Measurements from ENCODE around the gene TREML4. TPM values are rescaled to one million over a fixed set of nuclear protein-coding genes. Genes with fewer than 3 reads are reported as not detected.

TREML4 gene
- total and polyA plus RNA-seq, 10 of the 15 experiments (the other 5 are each of a cell fraction or from before 2014, with no cell fraction given) = not detected

GRCh38 chr6:41199552-41200246, 28.4 kb upstream of the TREML4 start (continued):
- no peak for TF ChIP-seq REST (IDR thresholded peaks at IDR 0.05; ENCODE audit: low read depth, low read length)
- TF ChIP-seq ZBTB4 (CRISPR knock-in tag; IDR thresholded peaks at IDR 0.05) = no peak
- TF ChIP-seq SMAD1 (IDR thresholded peaks at IDR 0.05; ENCODE audit: low read depth, partially characterized antibody) = peak; percentile 54
- TF ChIP-seq BMI1 (IDR thresholded peaks at IDR 0.05; ENCODE audit: borderline replicate concordance) = no peak
- TF ChIP-seq MTA2 (IDR thresholded peaks at IDR 0.05; ENCODE audit: low read depth) = no peak; the same call in 1 of the 2 replicates
- TF ChIP-seq GABPA (IDR thresholded peaks at IDR 0.05; ENCODE audit: low read depth) = no peak
- no peak for TF ChIP-seq CTCF (IDR thresholded peaks at IDR 0.05 in 2 of 3, conservative IDR thresholded peaks at IDR 0.05 in 1 of 3; ENCODE audit: control insufficient read depth in 2 of 3, extremely low read depth in 1 of 3, insufficient read depth in 1 of 3, low read depth in 3 of 3, low read length in 3 of 3)
- TF ChIP-seq CBX5 (IDR thresholded peaks at IDR 0.05; ENCODE audit: low read depth) = no peak
- no peak for TF ChIP-seq E2F4 (IDR thresholded peaks at IDR 0.05; ENCODE audit: low read depth, low read length)
- TF ChIP-seq FOXK2 (IDR thresholded peaks at IDR 0.05) = peak; percentile 34; the same call in 1 of the 2 replicates
- TF ChIP-seq TBL1XR1 (IDR thresholded peaks at IDR 0.05; ENCODE audit: low read depth, low read length) = no peak
- no peak for TF ChIP-seq STAT3 (IDR thresholded peaks at IDR 0.05; ENCODE audit: low read depth, low read length)
- TF ChIP-seq POLR2A (IDR thresholded peaks at IDR 0.05; ENCODE audit: low read depth, low read length) = no peak
- 0 out of 2 replicates have a peak, but pooled peaks have one; percentile 43 for TF ChIP-seq MLLT1 (IDR thresholded peaks at IDR 0.05)
- TF ChIP-seq TCF3 (IDR thresholded peaks at IDR 0.05; ENCODE audit: borderline replicate concordance, insufficient read depth, low read depth, low read length) = no peak
- peak in 1 of 2 experiments; percentile 50; a peak in 2 of 4 replicates for TF ChIP-seq EP300 (IDR thresholded peaks at IDR 0.05; ENCODE audit: borderline replicate concordance in 1 of 2, control insufficient read depth in 1 of 2, low read depth in 2 of 2, low read length in 2 of 2)
- TF ChIP-seq CBX3 (IDR thresholded peaks at IDR 0.05; ENCODE audit: borderline replicate concordance, low read depth) = no peak
